Stimulated activated CD4-positive, alpha-beta T cell treated with anti-CD3 and anti-CD28 coated beads, TNF-alpha, amount 100 ng/mL, for 4 hours (primary cell): ENCODE results near the gene LCE3D.
"Not testable (repeated sequence)": the region's sequence is repeated elsewhere in the genome, so short reads cannot be mapped to it uniquely, and the experiment has no call there.

Experiments
- DNase-seq, 3 experiments: peaks; one replicate each; pipeline ENCODE4 v3.0.0-alpha.2; 2020; ENCODE audit warnings: low read depth in 3 of 3

LCE3D gene, protein sequence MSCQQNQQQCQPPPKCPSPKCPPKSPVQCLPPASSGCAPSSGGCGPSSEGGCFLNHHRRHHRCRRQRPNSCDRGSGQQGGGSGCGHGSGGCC

DNA sequence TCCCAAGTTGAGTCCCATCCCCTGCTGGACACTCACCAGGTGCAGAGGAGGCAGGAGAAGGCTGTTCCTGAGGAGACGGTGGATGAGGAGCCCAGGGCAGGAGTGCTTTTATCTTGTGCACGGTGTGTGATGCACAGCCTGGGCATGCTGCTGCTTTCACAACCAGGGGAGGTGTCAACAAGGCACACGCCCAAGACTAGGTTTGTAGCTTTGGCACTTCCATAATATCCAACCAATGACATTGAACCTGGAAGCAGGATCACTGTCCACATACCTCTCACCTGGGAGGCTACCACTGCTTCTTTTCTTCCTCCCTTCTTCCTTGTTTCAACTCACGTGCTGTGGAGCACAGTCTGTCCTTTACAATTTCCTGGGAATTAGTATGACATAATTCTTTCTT, at the start of gene LCE3D:
Gene LCE3D, minus strand, starts transcription at position 84 of the 400 bp plus-strand sequence. CDS start 580 bp downstream, outside the sequence.
- DNase-seq = no peak

DNA sequence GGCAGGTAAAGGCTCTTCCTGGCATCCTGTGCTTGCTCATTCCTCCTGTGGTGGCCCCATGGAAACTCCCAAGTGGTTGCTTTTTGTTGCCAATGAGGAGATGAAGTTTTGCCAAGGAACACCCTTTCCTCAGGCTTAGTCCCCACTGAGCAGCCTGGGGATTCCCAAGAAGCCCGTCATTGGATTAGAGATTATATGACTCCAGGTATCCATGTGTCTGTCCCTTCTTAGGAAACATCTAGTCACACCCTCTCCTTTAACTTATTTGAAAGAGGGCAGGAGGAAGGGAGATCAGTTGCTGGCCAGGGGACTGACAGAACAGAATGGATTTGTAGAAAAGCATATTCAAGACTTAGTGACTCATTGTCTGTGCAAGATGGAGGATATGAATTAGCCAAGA, 46.4 kb upstream of the LCE3D start:
- DNase-seq = no peak

DNA sequence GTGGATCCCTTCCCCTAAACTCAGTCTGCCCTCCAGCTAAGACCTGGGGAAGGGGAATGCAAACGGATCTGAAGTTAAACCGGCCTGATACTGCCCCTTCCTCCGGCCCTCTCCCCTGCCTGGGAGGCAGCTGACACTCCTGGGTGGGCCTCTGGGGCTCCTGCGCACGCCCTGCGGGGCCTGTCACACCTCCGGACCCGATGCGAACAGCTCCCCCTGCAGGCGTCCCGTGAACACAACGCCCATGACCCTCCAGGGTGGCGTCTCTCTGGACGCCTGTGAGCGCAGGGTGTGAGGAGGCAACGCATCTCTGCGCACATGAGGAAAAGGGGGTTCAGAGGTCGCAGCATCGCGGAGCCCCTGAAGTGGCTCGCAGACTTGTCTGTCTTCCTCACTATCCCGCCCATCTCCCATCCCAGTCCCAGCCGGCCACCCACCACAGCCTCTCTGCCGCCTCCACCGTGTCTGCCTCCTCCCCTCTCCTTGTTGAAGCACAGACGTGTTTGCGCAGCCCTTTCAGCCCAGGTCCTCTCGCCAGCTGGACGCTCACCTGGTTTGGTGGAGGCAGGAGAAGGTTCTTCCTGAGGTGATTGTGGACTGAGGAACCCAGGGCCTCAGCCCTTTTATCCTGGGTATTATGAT, 43.0 kb upstream of the LCE3D start:
- DNase-seq = no peak

DNA sequence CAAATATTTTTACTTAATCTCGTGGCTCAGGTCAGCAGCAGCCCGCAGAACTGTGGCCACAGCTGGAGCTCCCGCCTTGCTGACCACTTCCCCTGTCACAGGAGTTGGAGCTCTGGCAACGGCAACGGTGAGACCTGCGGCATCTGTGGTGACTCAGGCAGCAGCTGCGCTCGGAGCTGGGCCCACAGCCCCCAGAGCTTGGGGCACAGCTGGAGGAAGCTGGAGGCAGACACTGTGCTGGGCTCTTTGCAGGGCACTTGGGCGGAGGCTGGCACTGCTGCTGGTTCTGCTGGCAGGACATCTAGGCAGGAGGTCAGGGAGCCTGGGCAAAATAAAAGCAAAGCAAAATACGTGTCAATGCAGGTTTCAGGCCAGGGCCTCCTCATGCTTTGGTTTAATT, 42.5 kb upstream of the LCE3D start, which contains the start of gene LCE3A:
Gene LCE3A, minus strand, starts transcription at position 301 of the 400 bp plus-strand sequence. Its CDS starts 0 bp downstream, at position 301.
- DNase-seq = no peak

DNA sequence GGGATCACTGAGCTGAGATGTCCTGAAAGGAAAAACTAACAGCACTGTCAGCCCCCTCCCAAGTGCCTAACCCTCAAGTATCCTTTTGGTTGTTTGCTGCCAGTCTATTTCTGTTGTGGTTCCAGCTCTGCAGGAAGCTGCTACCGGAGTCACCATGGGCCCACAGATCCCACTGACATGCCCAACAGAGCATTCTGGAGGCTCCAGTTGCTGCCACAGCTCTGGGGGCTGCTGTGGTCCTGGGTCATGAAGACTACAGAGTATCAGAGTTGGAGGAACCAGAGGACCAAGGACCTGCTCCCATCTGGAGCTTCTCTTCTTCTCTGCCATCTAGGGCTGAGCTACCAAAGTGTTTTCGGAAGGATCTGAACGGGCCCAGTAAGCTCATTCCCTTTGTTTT, 41.7 kb upstream of the LCE3D start:
- DNase-seq = no peak

DNA sequence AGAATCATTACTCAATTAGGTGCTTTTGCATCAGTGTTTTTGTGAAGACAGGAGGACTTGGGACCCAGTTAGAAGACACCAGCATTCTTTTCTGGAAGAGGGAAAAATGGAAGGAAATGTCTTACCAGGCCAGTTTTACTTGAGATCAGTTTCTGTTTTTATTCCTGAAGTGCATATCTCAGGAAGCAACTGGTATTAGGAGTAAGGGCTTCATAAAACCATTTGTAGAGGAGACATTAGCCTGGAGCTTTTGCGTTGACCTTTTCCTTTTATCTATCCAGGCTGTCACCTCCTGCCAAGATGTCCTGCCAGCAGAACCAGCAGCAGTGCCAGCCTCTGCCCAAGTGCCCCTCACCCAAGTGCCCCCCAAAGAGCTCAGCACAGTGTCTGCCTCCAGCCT, 33.2 kb upstream of the LCE3D start, which contains the start of gene LCE3B:
Gene LCE3B, plus strand, starts transcription at position 301 of the 400 bp plus-strand sequence. Its CDS starts 0 bp downstream, at position 301.
- no peak for DNase-seq

DNA sequence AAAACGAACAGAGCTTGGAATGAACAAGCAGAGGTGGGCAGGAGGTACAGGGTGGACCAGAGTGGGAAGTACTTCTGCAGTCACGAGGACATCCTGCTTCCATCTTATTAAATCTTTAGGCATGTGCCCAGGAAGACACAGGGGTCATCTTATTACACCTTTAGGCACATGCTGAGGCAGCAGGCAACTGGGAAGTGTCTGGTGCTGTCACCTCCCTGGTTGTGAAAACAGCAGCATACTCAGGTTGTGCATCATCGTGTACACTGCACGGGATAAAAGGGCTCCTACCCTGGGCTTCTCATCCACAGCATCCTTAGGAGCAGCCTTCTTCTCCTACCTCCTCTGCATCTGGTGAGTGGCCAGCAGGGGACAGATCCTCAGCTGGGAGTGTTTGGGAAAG, 19.6 kb upstream of the LCE3D start, which contains the start of gene LCE3C:
Gene LCE3C, plus strand, starts transcription at position 301 of the 400 bp plus-strand sequence. CDS start 498 bp downstream, outside the sequence.
- DNase-seq = no peak

DNA sequence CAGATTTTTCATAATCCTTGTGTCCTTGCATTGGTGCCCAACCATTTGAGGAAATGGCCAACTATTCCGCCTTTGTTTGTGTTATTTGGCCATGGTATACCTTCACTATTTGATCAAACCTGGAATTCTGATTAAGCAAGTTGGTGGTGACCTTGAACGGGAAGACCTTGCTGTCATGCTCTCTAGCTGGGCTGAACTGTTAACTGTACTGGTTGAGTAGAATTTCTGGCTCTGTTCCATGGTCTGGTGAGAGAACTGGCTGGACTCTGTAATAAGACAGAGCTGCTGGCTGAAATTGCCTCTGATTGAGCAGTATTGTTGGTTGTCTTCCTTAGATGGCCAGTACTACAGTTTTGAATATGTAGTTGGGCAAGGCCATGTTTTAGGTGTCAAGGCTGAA, 16.7 kb upstream of the LCE3D start:
- DNase-seq = no peak

DNA sequence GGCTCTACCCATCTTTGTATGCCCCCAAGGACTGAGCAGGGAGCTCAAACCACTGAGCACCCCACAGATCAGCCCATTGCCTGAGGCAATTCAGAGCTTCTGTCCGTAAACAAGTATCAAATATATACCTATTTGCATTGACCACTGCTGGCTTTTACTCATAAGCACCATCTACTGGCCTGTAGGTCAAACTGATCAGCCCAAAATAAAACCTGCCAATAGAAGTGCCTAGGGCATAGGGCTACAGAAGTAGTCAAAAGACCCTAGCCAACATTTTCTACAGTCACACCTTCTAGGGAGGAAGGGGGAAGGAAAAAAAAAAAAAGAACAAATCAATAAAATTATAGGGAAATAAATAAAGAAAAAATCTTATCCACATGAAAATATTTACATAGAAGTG, 5.3 kb upstream of the LCE3D start:
- no peak for DNase-seq

DNA sequence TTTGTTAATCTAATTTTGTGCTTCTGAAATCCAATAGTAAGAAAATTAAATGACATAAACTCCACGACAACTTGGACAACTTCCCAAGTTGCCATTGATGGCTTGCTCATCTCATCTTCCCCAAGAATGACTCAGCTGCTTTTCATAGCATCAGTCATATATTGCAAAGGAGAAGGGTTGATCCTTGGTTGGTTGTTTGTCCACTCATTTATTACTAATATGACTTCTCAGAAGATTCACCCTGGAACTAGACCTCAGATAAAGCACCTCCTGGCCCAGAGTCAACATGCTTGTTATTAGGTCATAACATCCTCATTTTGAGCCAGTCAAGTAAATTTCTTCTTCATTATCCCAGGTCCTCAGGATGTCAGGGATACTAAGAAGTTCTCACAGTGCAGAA, 2.3 kb upstream of the LCE3D start:
- no peak for DNase-seq

DNA sequence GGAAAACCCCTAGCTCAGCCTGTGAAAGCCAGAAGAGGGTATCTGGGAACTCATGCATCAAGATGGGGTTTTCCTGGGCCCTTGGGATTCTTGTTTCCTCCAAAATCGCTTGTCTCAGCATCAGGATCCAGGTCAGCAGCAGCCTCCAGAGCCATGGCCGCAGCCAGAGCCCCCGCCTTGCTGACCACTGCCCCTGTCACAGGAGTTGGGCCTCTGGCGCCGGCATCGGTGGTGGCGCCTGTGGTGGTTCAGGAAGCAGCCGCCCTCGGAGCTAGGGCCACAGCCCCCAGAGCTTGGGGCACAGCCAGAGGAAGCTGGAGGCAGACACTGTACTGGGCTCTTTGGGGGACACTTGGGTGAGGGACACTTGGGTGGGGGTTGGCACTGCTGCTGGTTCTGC, 790 bp downstream of the LCE3D start:
- not testable (repeated sequence) for DNase-seq

DNA sequence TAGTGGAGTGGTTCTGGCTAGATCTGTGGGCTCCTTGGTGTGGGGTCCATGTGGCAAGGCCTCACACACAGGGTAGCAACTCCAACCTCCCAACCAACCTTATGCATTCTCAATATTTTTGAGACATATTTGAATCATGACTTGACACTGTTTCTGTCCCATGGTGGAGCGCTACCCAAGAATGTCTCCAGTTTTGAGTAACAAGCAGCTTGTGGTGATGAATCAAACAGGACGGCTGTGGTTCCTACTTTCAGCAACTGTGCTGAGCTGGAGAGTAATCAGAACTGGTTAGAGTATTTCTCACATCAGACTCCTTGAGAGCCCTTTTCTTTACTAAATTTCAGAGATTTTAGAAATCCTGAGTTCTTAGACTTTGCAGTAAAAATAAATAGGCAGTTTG, 3.1 kb downstream of the LCE3D start:
- DNase-seq = no peak

DNA sequence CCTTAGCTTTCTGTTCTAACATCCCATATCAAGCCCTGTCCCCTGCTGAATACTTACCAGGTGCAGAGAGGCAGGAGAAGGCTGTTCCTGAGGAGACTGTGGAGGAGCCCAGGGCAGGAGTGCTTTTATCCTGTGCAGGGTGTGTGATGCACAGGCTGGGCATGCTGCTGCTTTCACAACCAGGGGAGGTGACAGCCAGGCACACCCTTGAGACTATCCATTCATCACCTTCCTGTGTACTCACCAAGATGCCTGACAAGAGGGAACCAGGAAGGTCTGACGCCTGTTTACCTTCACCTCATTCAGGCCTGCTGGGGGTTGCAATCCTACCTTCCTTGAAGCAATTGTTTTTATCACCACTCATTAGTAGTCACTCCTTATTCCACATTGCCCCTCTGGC, 13.6 kb downstream of the LCE3D start, which contains the start of gene LCE3E:
Gene LCE3E, minus strand, starts transcription at position 100 of the 400 bp plus-strand sequence. CDS start 572 bp downstream, outside the sequence.
- no peak for DNase-seq

DNA sequence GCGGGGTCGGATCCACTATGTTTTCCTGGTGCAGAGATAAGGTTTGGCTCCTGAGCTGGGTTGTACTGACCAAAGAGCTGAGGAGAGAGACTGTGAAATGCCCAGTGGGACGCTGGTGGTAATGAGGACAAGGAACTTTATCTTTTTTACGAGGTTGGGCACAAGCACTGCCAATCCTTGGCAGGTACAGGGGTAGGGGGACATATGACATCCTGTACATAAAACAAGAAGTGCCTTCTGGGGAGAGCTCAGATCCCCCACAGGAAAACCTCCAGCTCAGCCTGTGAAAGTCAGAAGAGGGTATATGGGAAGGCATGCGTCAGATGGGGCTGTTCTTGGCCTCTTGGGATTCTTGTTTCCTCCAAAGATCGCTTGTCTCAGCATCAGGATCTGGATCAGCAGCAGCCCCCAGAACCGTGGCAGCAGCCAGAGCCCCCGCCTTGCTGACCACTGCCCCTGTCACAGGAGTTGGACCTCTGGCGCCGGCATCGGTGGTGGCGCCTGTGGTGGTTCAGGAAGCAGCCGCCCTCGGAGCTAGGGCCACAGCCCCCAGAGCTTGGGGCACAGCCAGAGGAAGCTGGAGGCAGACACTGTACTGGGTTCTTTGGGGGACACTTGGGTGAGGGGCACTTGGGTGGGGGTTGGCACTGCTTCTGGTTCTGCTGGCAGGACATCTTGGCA, 14.6 kb downstream of the LCE3D start:
- DNase-seq = no peak

DNA sequence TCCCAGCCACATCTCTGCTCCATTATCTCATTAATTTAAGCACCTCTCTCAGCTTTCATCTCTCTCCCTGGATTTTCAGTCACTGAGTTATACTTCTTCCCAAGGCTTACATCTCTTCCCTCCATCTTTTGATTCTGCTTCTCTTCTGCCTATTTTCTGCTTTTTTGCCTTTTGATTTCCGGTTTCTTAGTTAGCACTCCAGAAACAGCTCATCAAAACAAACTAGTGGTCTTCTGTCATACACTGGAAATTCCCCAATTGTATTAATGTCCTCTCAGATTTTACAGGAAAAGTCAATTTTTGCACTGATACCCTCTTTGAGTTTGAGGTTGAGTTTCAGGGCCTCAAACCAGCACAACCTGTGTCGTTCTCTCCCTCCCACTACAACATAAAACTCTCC, 15.2 kb downstream of the LCE3D start:
- no peak for DNase-seq

DNA sequence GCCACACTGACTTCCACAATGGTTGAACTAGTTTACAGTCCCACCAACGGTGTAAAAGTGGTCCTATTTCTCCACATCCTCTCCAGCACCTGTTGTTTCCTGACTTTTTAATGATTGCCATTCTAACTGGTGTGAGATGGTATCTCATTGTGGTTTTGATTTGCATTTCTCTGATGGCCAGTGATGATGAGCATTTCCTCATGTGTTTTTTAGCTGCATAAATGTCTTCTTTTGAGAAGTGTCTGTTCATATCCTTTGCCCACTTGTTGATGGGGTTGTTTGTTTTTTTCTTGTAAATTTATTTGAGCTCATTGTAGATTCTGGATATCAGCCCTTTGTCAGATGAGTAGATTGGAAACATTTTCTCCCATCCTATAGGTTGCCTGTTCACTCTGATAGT, 32.0 kb downstream of the LCE3D start:
- not testable (repeated sequence) for DNase-seq

DNA sequence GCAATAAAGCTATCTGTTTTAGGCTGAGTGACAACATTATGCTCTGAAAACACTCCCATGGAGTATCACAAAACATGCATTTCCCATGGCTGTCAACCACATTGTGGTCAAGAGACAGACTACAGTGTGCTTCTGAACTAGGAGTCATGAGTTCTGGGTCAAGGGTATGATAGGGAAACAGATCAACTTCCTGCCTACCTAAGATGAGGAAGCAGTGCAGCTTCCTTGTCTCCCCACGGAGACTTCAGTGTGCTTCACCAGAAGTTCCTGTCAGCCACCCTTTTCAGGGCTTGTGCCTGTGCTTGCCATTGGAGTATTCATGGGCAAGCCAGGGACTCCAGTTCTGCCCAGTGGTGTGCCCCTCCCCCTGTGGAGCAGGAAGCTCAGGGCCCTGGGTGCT, 33.6 kb downstream of the LCE3D start:
- DNase-seq = no peak

DNA sequence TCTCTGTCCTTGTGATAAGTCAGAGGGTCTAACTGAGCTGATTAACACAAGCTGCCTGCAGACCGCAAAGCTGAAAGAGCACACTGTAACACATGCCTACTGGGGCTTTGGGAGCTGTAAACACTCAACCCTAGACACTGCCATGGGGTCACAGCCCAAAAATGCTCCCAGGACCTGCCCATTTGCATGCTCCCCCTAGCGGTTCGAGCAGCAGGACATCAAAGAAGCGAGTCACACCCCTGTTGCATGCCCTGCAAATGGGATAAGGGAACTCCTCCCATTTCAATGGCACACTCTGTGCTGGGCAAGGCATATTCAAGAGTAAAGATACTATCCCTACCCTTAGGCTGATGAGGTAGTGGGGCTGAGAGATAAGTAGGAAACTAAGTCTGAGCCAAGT, 36.5 kb downstream of the LCE3D start:
- no peak for DNase-seq

DNA sequence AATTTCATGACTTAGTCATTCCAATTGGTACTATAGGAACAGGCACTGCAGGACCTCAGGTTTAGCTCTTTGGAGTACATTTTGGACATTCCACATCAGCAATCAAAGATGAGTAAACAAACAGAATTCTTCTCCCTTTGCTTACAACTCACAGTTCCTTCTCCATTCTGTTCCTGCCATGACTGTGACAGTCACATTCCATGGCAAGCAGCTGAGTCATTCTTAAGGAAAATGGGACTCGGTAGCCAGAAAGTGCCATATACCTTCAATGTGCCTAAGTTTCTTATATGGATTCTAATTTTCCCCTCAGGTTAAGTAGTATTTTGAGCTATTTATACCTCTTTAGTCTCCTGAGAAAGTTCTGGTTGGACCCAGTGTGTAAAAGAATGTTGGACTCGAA, 40.4 kb downstream of the LCE3D start:
- no peak for DNase-seq

DNA sequence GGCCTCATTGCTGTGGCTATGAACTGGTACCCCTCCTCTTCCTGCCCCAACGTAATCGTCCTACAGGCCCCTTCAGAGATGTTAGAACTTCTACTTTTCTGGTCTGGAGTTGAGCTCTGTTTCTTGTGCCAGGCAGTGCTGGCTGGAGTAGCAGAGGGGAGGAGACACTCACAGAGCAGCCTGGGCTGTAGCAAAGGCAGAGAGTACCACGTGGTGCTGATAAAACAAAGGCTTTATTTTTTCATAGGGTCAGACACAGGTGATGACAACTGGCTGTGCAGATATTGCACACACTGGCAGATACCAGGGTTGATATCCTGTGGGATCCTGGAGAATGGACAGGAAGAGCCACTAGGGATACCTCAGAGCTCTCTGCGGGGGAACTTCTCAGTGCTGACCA, 42.8 kb downstream of the LCE3D start:
- no peak for DNase-seq

DNA sequence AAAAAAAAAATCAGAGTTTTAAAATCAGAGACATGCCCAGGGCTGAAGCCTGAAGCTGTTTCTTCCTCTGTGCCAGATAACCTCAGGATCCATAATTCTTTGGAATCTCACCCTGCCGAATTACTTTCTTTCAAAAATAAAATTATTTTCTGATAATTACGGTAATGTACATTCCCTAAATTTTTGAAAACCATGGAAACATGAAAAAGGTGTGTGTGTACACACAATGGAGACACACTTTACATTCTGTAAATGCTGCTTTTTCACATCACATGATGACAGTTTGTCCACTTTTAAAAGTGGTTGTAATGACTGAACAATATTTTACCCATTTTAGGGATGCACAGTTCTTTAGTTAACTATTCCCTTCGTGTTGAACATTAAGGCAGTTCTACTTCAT, 44.5 kb downstream of the LCE3D start:
- DNase-seq = no peak

DNA sequence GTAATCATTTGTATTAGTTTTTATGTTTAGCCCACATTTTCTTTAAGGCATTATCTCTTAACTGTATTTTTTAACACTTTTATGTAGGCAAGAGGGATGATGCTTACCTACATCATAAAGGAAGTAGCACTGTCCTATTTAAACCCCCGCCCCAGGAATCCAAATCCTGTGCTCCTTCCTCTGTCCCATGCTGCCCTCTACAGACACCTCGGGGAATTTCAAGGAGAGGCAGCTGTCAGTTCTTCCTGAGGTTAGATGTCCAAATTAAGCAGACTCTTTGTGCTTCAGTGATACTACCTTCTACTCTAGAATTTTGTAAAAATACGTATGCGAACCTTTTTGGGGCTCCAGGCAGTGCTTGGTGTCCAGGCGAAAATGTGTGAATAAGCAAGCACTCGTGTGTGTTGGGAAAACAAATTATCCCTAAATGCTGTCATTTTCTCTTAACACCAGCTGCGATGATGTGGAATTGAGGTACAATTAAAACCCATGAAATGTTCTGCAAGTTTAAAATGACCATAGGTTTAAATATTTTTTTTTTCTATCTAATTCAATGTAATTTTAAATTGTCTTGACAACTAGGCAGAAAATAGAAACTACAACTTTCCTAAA, 46.9 kb downstream of the LCE3D start:
- no peak for DNase-seq
